B cell (primary cell): ENCODE measurements around the gene ZSWIM3. TPM values are rescaled to one million over a fixed set of nuclear protein-coding genes. Genes with fewer than 3 reads are reported as not detected.
"Not testable (repeated sequence)": the region's sequence is repeated elsewhere in the genome, so short reads cannot be mapped to it uniquely, and the experiment has no call there.

Source experiments
- ATAC-seq: fragments of 200-7000 bp; cut with Tn5 transposase; one replicate; pipeline ENCODE4 v1.10.0; 2021; ENCODE audit warnings: low read depth, mild to moderate bottlenecking, moderate number of reproducible peaks, moderate library complexity
- CTCF ChIA-PET: fragments of 350-600 bp; sonication (Branson Sonifier 250); formaldehyde crosslinking; loops from one replicate; lab custom pipeline; 2021; ENCODE audit warnings: antibody characterized with exemption, inconsistent platforms; lab: Charles Lee
- POLR2A ChIA-PET: fragments of 350-600 bp; sonication (Branson Sonifier 250); formaldehyde crosslinking; loops from one replicate; lab custom pipeline; 2021; ENCODE audit warnings: antibody characterized with exemption; lab: Charles Lee
- DNase-seq: peaks from one replicate; pipeline ENCODE4 v3.0.0; 2013
- H2AFZ ChIP-seq: 2 replicates; pipeline ENCODE4 v1.6.1; 2012; ENCODE audit warnings: mild to moderate bottlenecking, low read depth, low read length; ENCODE audit not compliant: insufficient read depth, poor library complexity, severe bottlenecking
- H3K27ac ChIP-seq, 2 donors: 1 replicate in 1 of 2; 2 replicates in 1 of 2; pipeline ENCODE4 v1.5.1; 2012 to 2013; ENCODE audit warnings: low read length in 2 of 2, mild to moderate bottlenecking in 2 of 2, moderate library complexity in 1 of 2
- H3K27me3 ChIP-seq, 4 experiments: fragments of 200-600 bp in 1 of 4; sonication (generic) in 1 of 4; replicated peaks in 1 of 4; 1 replicate in 2 of 4; 2 replicates in 2 of 4; pipeline versions ENCODE4 v1.6.1 to v1.7.0; 2013 to 2016; ENCODE audit warnings: low read length in 3 of 4, mild to moderate bottlenecking in 2 of 4, mixed read lengths in 1 of 4, moderate library complexity in 1 of 4; ENCODE audit not compliant: insufficient read depth in 4 of 4, control insufficient read depth in 3 of 4; ENCODE audit errors: control extremely low read depth in 1 of 4
- H3K36me3 ChIP-seq, 2 experiments: replicated peaks in 1 of 2; 1 replicate in 1 of 2; 2 replicates in 1 of 2; pipeline versions ENCODE4 v1.6.1 to v1.7.1; 2013; ENCODE audit warnings: low read length in 1 of 2; ENCODE audit not compliant: insufficient read depth in 2 of 2, control insufficient read depth in 1 of 2; ENCODE audit errors: control extremely low read depth in 1 of 2, extremely low read depth in 1 of 2
- H3K4me1 ChIP-seq, 2 donors: fragments of 200-600 bp in 1 of 2; sonication (generic) in 1 of 2; 1 replicate in 1 of 2; 2 replicates in 1 of 2; pipeline versions ENCODE4 v1.5.1 to v1.6.1; 2013 to 2017; ENCODE audit warnings: low read length in 2 of 2; ENCODE audit not compliant: control insufficient read depth in 2 of 2, insufficient read depth in 2 of 2
- H3K4me2 ChIP-seq: replicated peaks from 2 replicates; pipeline ENCODE3; 2012; ENCODE audit warnings: mild to moderate bottlenecking, low read depth, low read length; ENCODE audit not compliant: poor library complexity, severe bottlenecking
- H3K4me3 ChIP-seq, 5 experiments: fragments of 200-600 bp in 1 of 5; sonication (generic) in 1 of 5; 1 replicate in 3 of 5; 2 replicates in 2 of 5; pipeline versions ENCODE4 v1.5.1 to v1.7.0; 2011 to 2016; ENCODE audit warnings: low read length in 4 of 5, mild to moderate bottlenecking in 4 of 5, low read depth in 2 of 5, control low read depth in 1 of 5, moderate library complexity in 1 of 5; ENCODE audit not compliant: insufficient read depth in 1 of 5; ENCODE audit errors: control extremely low read depth in 1 of 5, extremely low read depth in 1 of 5
- H3K79me2 ChIP-seq: fragments of 200-600 bp; sonication (generic); one replicate; pipeline ENCODE4 v1.6.0; 2016; ENCODE audit warnings: low read length; ENCODE audit not compliant: control insufficient read depth, insufficient read depth
- H3K9ac ChIP-seq: fragments of 200-600 bp; sonication (generic); 2 replicates; pipeline ENCODE4 v1.6.1; 2017; ENCODE audit warnings: mild to moderate bottlenecking, low read length, moderate library complexity
- H3K9me3 ChIP-seq, 3 donors: one replicate each; pipeline versions ENCODE4 v1.6.1 to v1.7.1; 2013; ENCODE audit warnings: low read length in 2 of 3; ENCODE audit not compliant: control insufficient read depth in 2 of 3, insufficient read depth in 1 of 3; ENCODE audit errors: control extremely low read depth in 1 of 3
- H4K20me1 ChIP-seq: 2 replicates; pipeline ENCODE4 v1.6.0; 2012; ENCODE audit warnings: mild to moderate bottlenecking, low read length; ENCODE audit not compliant: insufficient read depth, control insufficient read depth, poor library complexity, severe bottlenecking
- H3K27ac Mint-ChIP-seq: one replicate; pipeline ENCODE4 v1.8.0; 2021; ENCODE audit warnings: mixed read lengths
- H3K27me3 Mint-ChIP-seq: one replicate; pipeline ENCODE4 v1.8.0; 2021; ENCODE audit warnings: mixed read lengths
- H3K4me1 Mint-ChIP-seq: one replicate; pipeline ENCODE4 v1.8.0; 2021; ENCODE audit warnings: mixed read lengths
- H3K4me3 Mint-ChIP-seq: one replicate; pipeline ENCODE4 v1.8.0; 2021; ENCODE audit warnings: mixed read lengths
- H3K9me3 Mint-ChIP-seq: one replicate; pipeline ENCODE4 v1.8.0; 2022; ENCODE audit warnings: mixed read lengths; ENCODE audit not compliant: insufficient read depth
- CTCF ChIP-seq: fragments of 200-600 bp; IDR thresholded peaks from one replicate; pipeline ENCODE4 v1.8.0; 2022; ENCODE audit warnings: antibody characterized with exemption, mild to moderate bottlenecking
- EZH2 ChIP-seq: IDR thresholded peaks from 2 replicates; pipeline ENCODE4 v1.6.1; 2012; ENCODE audit warnings: borderline replicate concordance, low read depth, mild to moderate bottlenecking, moderate library complexity, low read length; ENCODE audit not compliant: insufficient read depth, poor library complexity, severe bottlenecking
- WGBS: methylation state at CpG from one replicate; pipeline ENCODE4 v1.1.5; 2013; ENCODE audit warnings: missing lambda C conversion rate; ENCODE audit not compliant: insufficient coverage; 5-methylcytosine and 5-hydroxymethylcytosine counted together
- intact Hi-C: fragments of 100-400 bp; cut with micrococcal nuclease; formaldehyde crosslinking; loops from one replicate; pipeline ENCODE4 v1.10.0; 2022
- polyA plus RNA-seq: library from polyadenylated mRNA; depleted of rRNA; stranded (reverse); fragments of >200 nt; gene quantifications from 2 replicates; pipeline ENCODE4 v1.2.3, GENCODE V29; 2012
- total RNA-seq, 2 donors: library from RNA; stranded (reverse); fragments of 120-200 nt in 1 of 2; gene quantifications; 1 replicate in 1 of 2; 2 replicates in 1 of 2; pipeline versions ENCODE4 v1.2.3 to v1.2.4, GENCODE V29; 2013 to 2022

The ZSWIM3 gene
- total and polyA plus RNA-seq, 2 donors (not counting 1 experiment from before 2014, with no cell fraction given) = 4.0 to 7.1 TPM

GRCh38 chr20:45828589-45828988 is 28.8 kb upstream of the ZSWIM3 start:
- Histone ChIP-seq H4K20me1 (no peaks in the 10 kb centered on the region), H2AFZ (no peak overlapping the region), H3K27me3 (peaks cover 0 to 2% (median under 1%) of the 10 kb centered on the region in 4 experiments), H3K4me3 (no peak overlapping the region), H3K9ac (no peak overlapping the region), H3K79me2 (no peaks in the 10 kb centered on the region), H3K36me3 (no peaks in the 10 kb centered on the region), H3K9me3 (peaks cover 0 to 2% (median 0%) of the 10 kb centered on the region in 3 donors), H3K4me2 (no peak overlapping the region), H3K27ac (no peak overlapping the region), H3K4me1 (peaks cover 5 to 16% of the 10 kb centered on the region in 2 donors)
- Mint-ChIP-seq H3K4me1 (peaks cover 18% of the 10 kb centered on the region), H3K27me3 (peaks cover 8% of the 10 kb centered on the region), H3K4me3 (no peak overlapping the region), H3K9me3 (no peaks in the 10 kb centered on the region), H3K27ac (no peak overlapping the region)
- 72% methylated on average over 2 of the region's 2 CpGs for WGBS
- intact Hi-C loops = no loop called here
- CTCF ChIA-PET = interaction anchor here (0.6 to 1.0 kb wide), 2 partner anchors 61 to 159 kb away, joined by 3 to 6 read pairs; no protein-coding TSS in a partner anchor
- no peak for ATAC-seq
- POLR2A ChIA-PET = interaction anchor here (0.9 kb wide), 1 partner anchor 14 kb away, joined by 5 read pairs; no protein-coding TSS in a partner anchor
- TF ChIP-seq CTCF (no peak), EZH2 (no peak)
- no peak for DNase-seq

DNA sequence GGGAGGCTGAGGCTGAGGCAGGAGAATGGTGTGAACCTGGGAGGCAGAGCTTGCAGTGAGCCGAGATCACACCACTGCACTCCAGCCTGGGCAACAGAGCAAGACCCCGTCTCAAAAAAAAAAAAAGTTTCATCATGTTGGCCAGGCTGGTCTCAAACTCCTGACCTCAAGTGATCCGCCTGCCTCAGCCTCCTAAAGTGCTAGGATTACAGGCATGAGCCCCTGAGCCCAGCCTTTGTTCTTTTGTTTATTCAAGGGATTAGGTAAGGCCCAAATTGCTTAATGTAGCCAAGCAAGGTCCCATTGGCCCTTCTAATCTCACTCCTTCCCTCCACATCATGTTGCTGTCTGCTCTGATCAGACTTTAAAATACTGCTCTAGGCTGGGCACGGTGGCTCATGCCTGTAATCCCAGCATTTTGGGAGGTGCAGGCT is 27.7 kb upstream of the ZSWIM3 start:
- H2AFZ ChIP-seq, H3K9me3 ChIP-seq, ATAC-seq, H3K4me2 ChIP-seq, H3K9ac ChIP-seq, H3K27ac Mint-ChIP-seq, intact Hi-C loops, H3K79me2 ChIP-seq, H3K4me3 ChIP-seq, H3K4me3 Mint-ChIP-seq, H3K9me3 Mint-ChIP-seq, POLR2A ChIA-PET, H4K20me1 ChIP-seq, CTCF ChIA-PET, H3K27ac ChIP-seq, H3K36me3 ChIP-seq, H3K27me3 ChIP-seq, H3K27me3 Mint-ChIP-seq, DNase-seq: not testable (repeated sequence)
- 100% methylated on average over 4 of the region's 4 CpGs for WGBS
- H3K4me1 ChIP-seq = peaks cover 6 to 14% of the 10 kb centered on the region in 2 donors
- H3K4me1 Mint-ChIP-seq = peaks cover 14% of the 10 kb centered on the region
